Glutamatergic neuron (in vitro differentiated cells): ENCODE results near the gene SIK3. TPM values are rescaled to one million over a fixed set of nuclear protein-coding genes. Genes with fewer than 3 reads are reported as not detected.

Source experiments
- DNase-seq: peaks from one replicate; pipeline ENCODE4 v3.0.0; 2022
- H3K27ac Mint-ChIP-seq: one replicate; pipeline ENCODE4 v1.8.0; 2020; ENCODE audit warnings: mild to moderate bottlenecking, mixed read lengths, inconsistent platforms; ENCODE audit not compliant: unreplicated experiment
- H3K27me3 Mint-ChIP-seq: one replicate; pipeline ENCODE4 v1.8.0; 2020; ENCODE audit warnings: mild to moderate bottlenecking, moderate library complexity, mixed read lengths, inconsistent platforms; ENCODE audit not compliant: unreplicated experiment
- H3K36me3 Mint-ChIP-seq: one replicate; pipeline ENCODE4 v1.8.0; 2020; ENCODE audit warnings: mild to moderate bottlenecking, mixed read lengths, inconsistent platforms; ENCODE audit not compliant: unreplicated experiment
- H3K4me1 Mint-ChIP-seq: one replicate; pipeline ENCODE4 v1.8.0; 2020; ENCODE audit warnings: mild to moderate bottlenecking, low read depth, mixed read lengths, inconsistent platforms; ENCODE audit not compliant: unreplicated experiment
- H3K4me3 Mint-ChIP-seq: one replicate; pipeline ENCODE4 v1.8.0; 2020; ENCODE audit warnings: mild to moderate bottlenecking, mixed read lengths, inconsistent platforms; ENCODE audit not compliant: unreplicated experiment
- H3K9me3 Mint-ChIP-seq: one replicate; pipeline ENCODE4 v1.8.0; 2020; ENCODE audit warnings: mild to moderate bottlenecking, moderate library complexity, mixed read lengths, inconsistent platforms; ENCODE audit not compliant: unreplicated experiment
- total RNA-seq: library from RNA; stranded (reverse); fragmentation: NEBNext Ultra II Directional; extraction: Animal tissue kit (Norgen Biotek cat#: 25700); gene quantifications from one replicate; pipeline ENCODE4 v1.2.1, GENCODE V29; 2021; ENCODE audit not compliant: unreplicated experiment
- TF ChIP-seq, protein P1 (sequence below): fragments of 200-600 bp; sonication (generic); IDR thresholded peaks from one replicate; pipeline ENCODE4 v1.5.0; 2021; ENCODE audit not compliant: partially characterized antibody, unreplicated experiment

SIK3 gene
- total RNA-seq, 1 donor from 2014 or later: 22.2 TPM

DNA sequence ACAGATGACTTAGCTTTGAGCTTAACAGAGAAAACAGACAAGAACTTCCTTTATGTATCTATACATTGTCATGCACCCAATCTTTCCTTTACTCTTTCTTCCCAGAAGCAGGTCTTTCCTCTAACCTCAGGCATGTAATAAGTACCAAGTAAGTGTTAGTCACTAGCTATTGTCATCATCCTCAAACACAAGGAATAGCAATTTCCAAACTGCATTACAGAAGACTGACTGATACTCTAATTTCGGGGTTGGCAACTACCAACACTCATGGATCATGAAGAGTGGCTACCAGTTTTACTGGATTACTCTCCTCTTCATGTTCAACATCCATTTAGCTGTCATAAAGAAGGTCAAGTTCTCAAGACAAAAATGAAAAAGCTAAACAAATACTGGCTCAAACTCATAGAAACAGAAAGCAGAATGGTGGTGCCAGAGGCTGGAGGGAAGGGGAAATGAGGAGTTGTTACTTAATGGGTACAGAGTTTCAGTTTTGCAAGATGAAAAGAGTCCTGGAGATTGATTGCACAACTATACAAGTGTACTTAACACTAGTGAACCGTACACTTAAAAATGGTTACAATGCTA, 111.6 kb downstream of the SIK3 start:
- Mint-ChIP-seq H3K27ac (no peak overlapping the region), H3K36me3 (no peaks in the 10 kb centered on the region), H3K27me3 (no peaks in the 10 kb centered on the region), H3K9me3 (no peaks in the 10 kb centered on the region), H3K4me3 (no peak overlapping the region), H3K4me1 (peaks cover 3% of the 10 kb centered on the region)
- DNase-seq: no peak
- TF ChIP-seq, protein P1, sequence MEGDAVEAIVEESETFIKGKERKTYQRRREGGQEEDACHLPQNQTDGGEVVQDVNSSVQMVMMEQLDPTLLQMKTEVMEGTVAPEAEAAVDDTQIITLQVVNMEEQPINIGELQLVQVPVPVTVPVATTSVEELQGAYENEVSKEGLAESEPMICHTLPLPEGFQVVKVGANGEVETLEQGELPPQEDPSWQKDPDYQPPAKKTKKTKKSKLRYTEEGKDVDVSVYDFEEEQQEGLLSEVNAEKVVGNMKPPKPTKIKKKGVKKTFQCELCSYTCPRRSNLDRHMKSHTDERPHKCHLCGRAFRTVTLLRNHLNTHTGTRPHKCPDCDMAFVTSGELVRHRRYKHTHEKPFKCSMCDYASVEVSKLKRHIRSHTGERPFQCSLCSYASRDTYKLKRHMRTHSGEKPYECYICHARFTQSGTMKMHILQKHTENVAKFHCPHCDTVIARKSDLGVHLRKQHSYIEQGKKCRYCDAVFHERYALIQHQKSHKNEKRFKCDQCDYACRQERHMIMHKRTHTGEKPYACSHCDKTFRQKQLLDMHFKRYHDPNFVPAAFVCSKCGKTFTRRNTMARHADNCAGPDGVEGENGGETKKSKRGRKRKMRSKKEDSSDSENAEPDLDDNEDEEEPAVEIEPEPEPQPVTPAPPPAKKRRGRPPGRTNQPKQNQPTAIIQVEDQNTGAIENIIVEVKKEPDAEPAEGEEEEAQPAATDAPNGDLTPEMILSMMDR: no peak

- H3K27ac Mint-ChIP-seq: no peak overlapping the region
- no peaks in the 10 kb centered on the region for H3K36me3 Mint-ChIP-seq
- H3K27me3 Mint-ChIP-seq: no peaks in the 10 kb centered on the region
- H3K4me3 Mint-ChIP-seq: no peak overlapping the region
- DNase-seq: no peak
- peaks cover 3% of the 10 kb centered on the region for H3K4me1 Mint-ChIP-seq
- H3K9me3 Mint-ChIP-seq: no peaks in the 10 kb centered on the region
- TF ChIP-seq, protein P1: no peak
Observed at GRCh38 chr11:116984589-116984988, 113.6 kb downstream of the SIK3 start.

- H3K27me3 Mint-ChIP-seq: no peaks in the 10 kb centered on the region
- H3K4me1 Mint-ChIP-seq: peaks cover 3% of the 10 kb centered on the region
- H3K9me3 Mint-ChIP-seq: no peaks in the 10 kb centered on the region
- no peak overlapping the region for H3K4me3 Mint-ChIP-seq
- no peak overlapping the region for H3K27ac Mint-ChIP-seq
- DNase-seq: no peak
- no peaks in the 10 kb centered on the region for H3K36me3 Mint-ChIP-seq
- TF ChIP-seq, protein P1: no peak
Observed at GRCh38 chr11:116984186-116984585, 114.0 kb downstream of the SIK3 start.

- H3K27ac Mint-ChIP-seq: no peak overlapping the region
- no peak for DNase-seq
- H3K4me3 Mint-ChIP-seq: no peak overlapping the region
Observed at GRCh38 chr11:116981266-116981885, 116.9 kb downstream of the SIK3 start.

More at GRCh38 chr11:116981266-116981885, 116.9 kb downstream of the SIK3 start:
- TF ChIP-seq, protein P1: no peak
- H3K9me3 Mint-ChIP-seq: no peaks in the 10 kb centered on the region
- no peaks in the 10 kb centered on the region for H3K36me3 Mint-ChIP-seq
- peaks cover 1% of the 10 kb centered on the region for H3K4me1 Mint-ChIP-seq
- no peaks in the 10 kb centered on the region for H3K27me3 Mint-ChIP-seq
